Activated gamma-delta T cell treated with anti-CD3 and anti-CD28 coated beads, Interleukin-2, amount 50 U/mL, for 16 hours (primary cell): Measurements from ENCODE around the gene MTA3.
"Not testable (repeated sequence)": the region's sequence is repeated elsewhere in the genome, so short reads cannot be mapped to it uniquely, and the experiment has no call there.

Source experiments
- DNase-seq: peaks from one replicate; pipeline ENCODE4 v3.0.0-alpha.2; 2020; ENCODE audit warnings: low read depth

Gene MTA3

GRCh38 chr2:42663106-42663780 lies 94.8 kb downstream of the MTA3 start:
- DNase-seq: peak; percentile 35

- no peak for DNase-seq
Measured at GRCh38 chr2:42663828-42664227, 95.4 kb downstream of the MTA3 start.

DNA sequence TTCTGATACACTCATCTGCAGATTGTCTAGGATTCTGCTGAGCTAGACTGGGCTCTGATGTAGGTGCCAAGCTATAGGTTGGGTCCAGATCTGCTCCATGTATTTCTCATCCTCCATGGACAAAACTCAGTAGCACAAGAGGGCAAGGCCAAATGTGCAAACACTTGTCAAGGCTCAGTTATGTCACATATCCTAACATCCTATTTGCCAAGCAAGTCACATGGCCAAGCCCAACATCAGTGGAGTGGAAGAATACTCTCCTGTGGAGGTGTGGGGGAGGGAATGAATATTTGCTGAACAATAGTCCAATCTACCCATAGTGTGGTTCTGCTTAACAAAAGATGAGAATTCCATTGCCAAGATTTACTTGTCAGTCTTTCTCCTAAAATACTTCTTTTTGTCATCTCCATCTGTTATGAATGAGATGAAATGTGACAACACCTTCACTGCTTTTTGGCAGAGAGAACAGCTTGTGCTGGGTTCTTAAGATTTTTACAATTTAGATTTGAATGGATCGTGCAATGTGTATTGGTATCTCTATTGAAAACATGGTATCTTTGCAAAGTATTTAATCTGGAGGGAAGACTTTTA lies 105.7 kb downstream of the MTA3 start:
- no peak for DNase-seq

- no peak for DNase-seq
Measured at GRCh38 chr2:42675815-42676214, 107.4 kb downstream of the MTA3 start.

DNA sequence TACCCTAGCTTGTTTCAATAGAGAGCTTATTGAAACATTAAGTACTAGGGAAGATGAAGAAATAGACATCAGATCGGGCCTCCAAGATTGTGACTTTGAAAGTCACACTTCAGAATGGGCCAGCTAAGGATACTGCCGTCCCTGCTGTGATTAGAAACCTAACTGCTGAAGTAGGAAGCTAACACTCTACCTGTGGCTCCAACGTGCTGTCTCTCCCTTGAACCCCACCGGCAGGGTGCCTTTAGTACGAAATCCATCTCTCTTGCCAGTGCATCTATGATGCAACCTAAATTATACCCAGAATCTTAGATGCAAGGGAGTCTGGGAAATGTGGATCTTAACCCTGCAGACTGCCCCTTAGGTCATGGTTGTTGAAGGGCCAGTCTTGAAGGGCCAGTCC lies 116.9 kb downstream of the MTA3 start:
- no peak for DNase-seq

- DNase-seq: no peak
Measured at GRCh38 chr2:42693013-42693615, 124.7 kb downstream of the MTA3 start.

- DNase-seq: no peak
Measured at GRCh38 chr2:42693688-42694479, 125.5 kb downstream of the MTA3 start.

DNA sequence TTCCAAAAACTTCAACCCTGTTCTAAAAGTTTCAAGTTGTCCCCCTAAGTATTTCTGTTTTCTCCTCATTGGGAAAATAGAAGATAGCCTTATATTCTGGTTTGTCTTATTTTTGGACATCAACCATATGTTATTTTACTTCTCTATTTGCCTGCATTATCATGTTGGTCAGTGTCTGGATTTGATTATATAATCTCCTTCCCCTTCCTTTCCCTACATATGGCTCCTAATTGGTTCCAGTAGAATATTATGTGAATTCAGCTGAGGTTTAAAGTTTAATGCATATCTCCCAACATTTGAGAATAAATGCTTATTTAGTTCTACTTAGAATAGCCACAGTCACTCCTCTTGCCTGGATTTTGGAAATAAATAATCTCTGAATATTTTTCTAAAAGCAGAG lies 128.6 kb downstream of the MTA3 start:
- no peak for DNase-seq

GRCh38 chr2:42698940-42699339 lies 130.5 kb downstream of the MTA3 start:
- DNase-seq: no peak

- no peak for DNase-seq
Measured at GRCh38 chr2:42706836-42707235, 138.4 kb downstream of the MTA3 start.

DNA sequence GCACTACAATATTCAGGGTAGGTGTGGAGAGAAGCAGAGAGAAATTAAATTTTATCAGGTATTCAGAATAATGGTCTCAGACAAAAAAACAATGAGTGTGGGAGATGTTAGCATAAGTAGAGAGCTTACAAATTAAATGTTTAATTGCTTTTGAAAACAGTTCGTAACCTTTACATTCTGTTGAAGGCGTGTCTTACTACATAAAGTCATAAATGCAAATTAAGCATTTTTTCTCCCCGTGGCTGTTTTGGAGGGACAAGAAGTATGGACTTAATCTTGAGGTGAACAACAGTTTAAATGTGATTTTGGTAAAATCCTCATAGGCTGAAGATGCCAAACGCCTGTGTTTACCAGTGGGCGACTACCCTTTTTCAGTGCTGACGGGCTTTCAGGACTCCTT lies 139.7 kb downstream of the MTA3 start:
- DNase-seq: no peak

DNA sequence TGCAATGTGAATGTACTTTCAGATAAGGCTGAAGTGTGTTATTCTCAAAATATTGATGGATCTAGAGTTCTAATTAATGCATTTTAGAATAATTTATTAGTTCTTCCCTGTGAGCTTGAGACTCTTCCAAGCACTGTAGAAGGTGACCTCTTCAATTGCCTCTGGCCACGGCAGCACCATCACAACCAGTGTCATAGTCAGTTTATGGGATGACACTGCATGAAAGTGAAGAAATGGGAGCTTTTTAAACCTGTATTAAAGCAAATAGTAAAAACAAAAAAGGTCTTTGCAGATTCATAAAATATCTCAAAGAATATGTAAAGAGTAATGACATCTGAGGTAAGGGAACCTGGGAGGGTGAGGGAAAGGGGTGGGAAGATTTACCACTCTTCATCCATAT lies 143.5 kb downstream of the MTA3 start:
- no peak for DNase-seq

- DNase-seq: no peak
Measured at GRCh38 chr2:42712934-42713333, 144.5 kb downstream of the MTA3 start.

DNA sequence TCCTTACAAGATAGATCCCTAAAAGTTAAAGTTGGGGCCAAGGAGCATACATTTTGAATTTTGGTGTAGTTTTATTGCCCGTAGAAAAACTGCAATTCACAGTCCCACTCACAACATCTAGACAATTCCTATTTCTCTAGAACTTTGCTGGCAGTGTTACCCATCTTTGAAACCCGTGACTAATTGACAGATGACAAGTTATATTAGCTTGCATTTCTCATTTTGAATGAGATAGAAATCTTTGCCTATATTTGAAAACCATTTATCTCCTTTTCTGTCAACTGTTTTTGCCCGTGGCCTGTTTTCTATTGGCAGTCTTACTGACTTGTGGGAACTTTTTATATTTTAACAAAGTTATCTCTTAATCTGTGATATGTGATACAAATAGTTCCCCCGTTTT lies 145.5 kb downstream of the MTA3 start:
- DNase-seq: no peak

DNA sequence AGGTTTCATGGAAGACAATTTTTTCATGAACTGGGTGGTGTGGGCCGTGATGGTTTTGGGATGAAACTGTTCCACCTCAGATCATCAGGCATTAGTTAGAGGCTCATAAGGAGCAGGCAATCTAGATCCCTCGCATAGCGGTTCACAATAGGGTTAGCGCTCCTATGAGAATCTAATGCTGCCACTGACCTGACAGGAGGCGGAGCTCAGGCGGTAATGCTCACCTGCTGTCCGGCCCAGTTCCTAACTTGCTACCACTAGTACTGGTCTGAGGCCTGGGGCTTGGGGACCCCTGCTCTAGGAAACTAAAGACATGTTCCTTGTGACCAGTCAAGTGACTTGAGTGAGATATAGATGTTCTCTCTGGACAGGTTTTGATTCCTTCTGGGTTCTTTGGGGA lies 146.3 kb downstream of the MTA3 start:
- no peak for DNase-seq

DNA sequence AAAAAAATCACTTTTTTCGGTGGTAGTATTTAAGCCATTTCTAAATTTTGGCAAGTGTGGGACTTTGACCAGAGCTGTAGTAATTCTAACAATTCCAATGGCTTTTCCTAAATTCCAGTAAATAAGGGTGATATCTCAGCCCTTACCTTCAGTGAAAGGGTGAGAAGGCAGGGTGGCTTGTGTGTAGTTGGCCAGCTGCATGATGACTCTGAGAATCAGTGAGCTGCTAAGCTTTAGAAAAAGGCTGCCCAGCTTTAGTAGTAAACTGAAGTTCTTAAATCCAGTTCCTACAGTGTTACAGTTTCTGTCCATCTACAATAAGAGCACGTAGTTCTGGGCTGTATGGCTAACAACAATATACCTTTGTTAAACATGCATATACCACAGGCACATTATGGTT lies 153.5 kb downstream of the MTA3 start:
- DNase-seq: no peak

DNA sequence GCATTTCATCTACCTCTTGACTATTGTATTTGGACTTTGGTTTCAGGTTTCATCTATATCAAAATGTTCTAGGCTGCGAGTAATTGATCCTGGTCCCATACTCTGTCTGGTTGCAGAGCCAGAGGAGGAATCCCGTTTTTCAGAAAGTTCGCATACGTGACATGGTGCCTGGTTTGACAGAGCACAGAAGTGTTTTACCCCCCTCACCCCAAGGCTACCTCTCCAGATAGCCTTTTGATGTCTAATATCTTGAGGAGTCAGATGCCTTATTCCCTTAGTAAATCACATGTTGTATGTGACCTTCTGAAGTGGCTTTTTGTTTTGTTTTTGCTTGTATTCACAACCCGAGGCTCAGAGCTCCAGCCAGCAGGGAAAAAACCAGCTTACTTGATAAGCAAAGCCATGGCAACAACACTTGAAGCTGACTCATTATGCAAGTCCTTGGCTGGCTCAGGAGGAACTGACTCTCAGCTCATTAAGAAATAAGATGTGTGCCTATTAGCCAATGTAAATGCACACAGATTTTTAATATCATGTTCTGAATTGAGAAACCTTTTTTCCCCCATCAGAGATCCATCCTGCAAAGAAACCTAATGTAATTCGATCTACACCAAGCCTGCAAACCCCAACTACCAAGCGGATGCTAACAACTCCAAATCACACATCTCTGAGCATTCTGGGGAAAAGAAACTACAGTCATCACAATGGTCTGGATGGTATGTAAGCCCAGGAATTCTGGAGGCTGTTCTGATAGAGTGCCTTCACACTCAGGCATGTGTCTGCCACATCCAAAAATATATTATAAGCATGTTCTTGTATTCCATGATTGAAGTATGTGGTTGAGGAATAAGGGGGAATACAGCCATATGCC lies 154.1 kb downstream of the MTA3 start:
- no peak for DNase-seq

DNA sequence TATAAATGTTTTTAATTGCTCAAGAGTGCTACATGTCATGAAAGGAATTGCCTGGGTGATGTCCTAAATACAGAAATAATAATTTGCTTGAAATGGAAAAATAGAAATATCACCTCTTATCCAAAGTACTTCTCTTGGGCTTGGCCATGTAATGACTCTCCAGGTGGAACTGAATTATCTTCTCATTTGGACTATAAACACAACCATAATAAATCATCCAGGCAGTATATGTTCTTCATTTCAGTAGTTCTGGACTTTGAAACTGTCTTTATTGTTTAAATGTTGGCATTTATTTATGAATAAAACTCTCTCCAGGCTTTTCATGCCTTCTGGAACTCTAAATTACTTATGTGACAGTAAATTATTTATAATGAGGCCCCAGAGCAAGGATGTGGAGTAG lies 155.0 kb downstream of the MTA3 start:
- no peak for DNase-seq

DNA sequence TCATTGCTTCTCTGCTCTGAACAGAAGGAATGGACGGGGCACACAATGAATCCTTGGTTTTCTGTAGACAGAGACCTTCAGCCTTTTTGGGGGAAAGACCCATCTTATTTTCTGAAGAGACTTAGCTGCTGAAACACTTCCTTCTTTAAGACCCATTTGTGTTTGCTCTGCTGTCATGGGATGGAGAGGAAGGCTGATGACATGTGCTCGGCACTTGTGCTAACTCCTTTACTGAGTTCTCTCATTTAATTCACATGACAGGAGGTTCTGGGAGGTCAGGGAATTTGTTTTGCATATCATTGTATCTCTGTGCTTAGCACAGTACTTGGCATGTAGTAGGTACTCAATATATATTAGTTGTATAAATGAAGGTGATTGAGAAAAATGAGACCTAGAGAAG lies 156.5 kb downstream of the MTA3 start:
- no peak for DNase-seq

- no peak for DNase-seq
Measured at GRCh38 chr2:42725657-42726056, 157.2 kb downstream of the MTA3 start.

GRCh38 chr2:42726680-42727079 lies 158.2 kb downstream of the MTA3 start:
- no peak for DNase-seq

DNA sequence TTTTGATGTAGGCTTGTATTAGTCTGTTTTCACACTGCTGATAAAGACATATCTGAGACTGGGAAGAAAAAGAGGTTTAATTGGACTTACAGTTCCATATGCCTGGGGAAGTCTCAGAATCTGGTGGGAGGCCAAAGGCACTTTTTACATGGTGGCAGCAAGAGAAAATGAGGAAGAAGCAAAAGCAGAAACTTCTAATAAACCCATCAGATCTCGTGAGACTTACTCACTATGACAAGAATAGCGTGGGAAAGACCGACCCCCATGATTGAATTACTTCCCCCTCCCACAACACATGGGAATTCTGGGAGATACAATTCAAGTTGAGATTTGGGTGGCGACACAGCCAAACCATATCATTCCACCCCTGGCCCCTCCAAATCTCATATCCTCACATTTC lies 162.9 kb downstream of the MTA3 start:
- not testable (repeated sequence) for DNase-seq
